ENCODE data around the gene DENND5A.

Gene DENND5A

GRCh38 chr11:9123595-9124304, 141.4 kb downstream of the DENND5A start:
- no peaks in the 10 kb centered on the region for H3K9me3 ChIP-seq (ENCODE audit: low read depth, low read length)
- no peak for DNase-seq (ENCODE audit: low read depth, low spot score)
- no peak overlapping the region for H3K4me3 ChIP-seq
- H3K27ac ChIP-seq = no peak overlapping the region
- TF ChIP-seq EZH2 (IDR thresholded peaks at IDR 0.05) (no peak), FOXP2 (optimal IDR thresholded peaks at IDR 0.05; ENCODE audit: control extremely low read depth, extremely low read length, insufficient read depth) (no peak), POLR2AphosphoS5 (IDR thresholded peaks at IDR 0.05; ENCODE audit: borderline replicate concordance, low read depth, low read length) (no peak)
- H3K9ac ChIP-seq (ENCODE audit: insufficient read length) = no peak overlapping the region
- no peaks in the 10 kb centered on the region for H3K36me3 ChIP-seq (ENCODE audit: insufficient read depth, low read length)

- Histone ChIP-seq H3K9ac (ENCODE audit: insufficient read length) (no peak overlapping the region), H3K4me3 (no peak overlapping the region), H3K9me3 (ENCODE audit: low read depth, low read length) (no peaks in the 10 kb centered on the region), H3K27ac (no peak overlapping the region), H3K36me3 (ENCODE audit: insufficient read depth, low read length) (no peaks in the 10 kb centered on the region)
- TF ChIP-seq POLR2AphosphoS5 (IDR thresholded peaks at IDR 0.05; ENCODE audit: borderline replicate concordance, low read depth, low read length) (no peak), FOXP2 (optimal IDR thresholded peaks at IDR 0.05; ENCODE audit: control extremely low read depth, extremely low read length, insufficient read depth) (no peak), EZH2 (IDR thresholded peaks at IDR 0.05) (no peak)
- DNase-seq (ENCODE audit: low read depth, low spot score) = no peak
Observed at GRCh38 chr11:9121469-9121796, 143.7 kb downstream of the DENND5A start.

- TF ChIP-seq POLR2AphosphoS5 (IDR thresholded peaks at IDR 0.05; ENCODE audit: borderline replicate concordance, low read depth, low read length) (no peak), FOXP2 (optimal IDR thresholded peaks at IDR 0.05; ENCODE audit: control extremely low read depth, extremely low read length, insufficient read depth) (no peak), EZH2 (IDR thresholded peaks at IDR 0.05) (no peak)
- Histone ChIP-seq H3K9ac (ENCODE audit: insufficient read length) (no peak overlapping the region), H3K9me3 (ENCODE audit: low read depth, low read length) (no peaks in the 10 kb centered on the region), H3K27ac (no peak overlapping the region), H3K36me3 (ENCODE audit: insufficient read depth, low read length) (no peaks in the 10 kb centered on the region), H3K4me3 (no peak overlapping the region)
- DNase-seq (ENCODE audit: low read depth, low spot score) = no peak
Observed at GRCh38 chr11:9120664-9121468, 144.3 kb downstream of the DENND5A start.

GRCh38 chr11:9118277-9118676, 146.9 kb downstream of the DENND5A start:
- no peak overlapping the region for H3K27ac ChIP-seq
- H3K9me3 ChIP-seq (ENCODE audit: low read depth, low read length) = no peaks in the 10 kb centered on the region
- no peaks in the 10 kb centered on the region for H3K36me3 ChIP-seq (ENCODE audit: insufficient read depth, low read length)
- H3K9ac ChIP-seq (ENCODE audit: insufficient read length) = no peak overlapping the region
- no peak overlapping the region for H3K4me3 ChIP-seq
- DNase-seq (ENCODE audit: low read depth, low spot score) = no peak
- no peak for TF ChIP-seq EZH2 (IDR thresholded peaks at IDR 0.05)
- TF ChIP-seq POLR2AphosphoS5 (IDR thresholded peaks at IDR 0.05; ENCODE audit: borderline replicate concordance, low read depth, low read length) = no peak
- no peak for TF ChIP-seq FOXP2 (optimal IDR thresholded peaks at IDR 0.05; ENCODE audit: control extremely low read depth, extremely low read length, insufficient read depth)

GRCh38 chr11:9112075-9112474, 153.1 kb downstream of the DENND5A start:
- no peak overlapping the region for H3K4me3 ChIP-seq
- no peak for TF ChIP-seq POLR2AphosphoS5 (IDR thresholded peaks at IDR 0.05; ENCODE audit: borderline replicate concordance, low read depth, low read length)
- TF ChIP-seq EZH2 (IDR thresholded peaks at IDR 0.05) = no peak
- no peak for TF ChIP-seq FOXP2 (optimal IDR thresholded peaks at IDR 0.05; ENCODE audit: control extremely low read depth, extremely low read length, insufficient read depth)
- no peak overlapping the region for H3K9ac ChIP-seq (ENCODE audit: insufficient read length)
- H3K36me3 ChIP-seq (ENCODE audit: insufficient read depth, low read length) = no peaks in the 10 kb centered on the region
- H3K9me3 ChIP-seq (ENCODE audit: low read depth, low read length) = no peaks in the 10 kb centered on the region
- no peak for DNase-seq (ENCODE audit: low read depth, low spot score)
- H3K27ac ChIP-seq = no peak overlapping the region

- Histone ChIP-seq H3K9ac (ENCODE audit: insufficient read length) (no peak overlapping the region), H3K4me3 (no peak overlapping the region), H3K27ac (no peak overlapping the region), H3K36me3 (ENCODE audit: insufficient read depth, low read length) (no peaks in the 10 kb centered on the region), H3K9me3 (ENCODE audit: low read depth, low read length) (no peaks in the 10 kb centered on the region)
- DNase-seq (ENCODE audit: low read depth, low spot score) = no peak
- TF ChIP-seq EZH2 (IDR thresholded peaks at IDR 0.05) (no peak), POLR2AphosphoS5 (IDR thresholded peaks at IDR 0.05; ENCODE audit: borderline replicate concordance, low read depth, low read length) (no peak), FOXP2 (optimal IDR thresholded peaks at IDR 0.05; ENCODE audit: control extremely low read depth, extremely low read length, insufficient read depth) (no peak)
Observed at GRCh38 chr11:9109858-9110731, 155.1 kb downstream of the DENND5A start.

GRCh38 chr11:9104580-9104979, 160.6 kb downstream of the DENND5A start:
- Histone ChIP-seq H3K27ac (no peak overlapping the region), H3K36me3 (ENCODE audit: insufficient read depth, low read length) (no peaks in the 10 kb centered on the region), H3K4me3 (no peak overlapping the region), H3K9ac (ENCODE audit: insufficient read length) (no peak overlapping the region), H3K9me3 (ENCODE audit: low read depth, low read length) (no peaks in the 10 kb centered on the region)
- no peak for TF ChIP-seq POLR2AphosphoS5 (IDR thresholded peaks at IDR 0.05; ENCODE audit: borderline replicate concordance, low read depth, low read length)
- no peak for TF ChIP-seq EZH2 (IDR thresholded peaks at IDR 0.05)
- no peak for TF ChIP-seq FOXP2 (optimal IDR thresholded peaks at IDR 0.05; ENCODE audit: control extremely low read depth, extremely low read length, insufficient read depth)
- no peak for DNase-seq (ENCODE audit: low read depth, low spot score)

Data from SK-N-MC (cell line).